GM12873 (cell line): ENCODE data around the gene SNX5.
A peak's percentile ranks its signal among the peaks of the same experiment; 100 is the strongest.

Experiments
- TF ChIP-seq, protein P1 (sequence below): IDR thresholded peaks from 2 replicates; pipeline ENCODE4 v1.5.1; 2012; ENCODE audit warnings: low read depth, mild to moderate bottlenecking, moderate library complexity, low read length, control low read depth; ENCODE audit not compliant: insufficient read depth; ENCODE audit errors: missing control alignments

Gene SNX5

DNA sequence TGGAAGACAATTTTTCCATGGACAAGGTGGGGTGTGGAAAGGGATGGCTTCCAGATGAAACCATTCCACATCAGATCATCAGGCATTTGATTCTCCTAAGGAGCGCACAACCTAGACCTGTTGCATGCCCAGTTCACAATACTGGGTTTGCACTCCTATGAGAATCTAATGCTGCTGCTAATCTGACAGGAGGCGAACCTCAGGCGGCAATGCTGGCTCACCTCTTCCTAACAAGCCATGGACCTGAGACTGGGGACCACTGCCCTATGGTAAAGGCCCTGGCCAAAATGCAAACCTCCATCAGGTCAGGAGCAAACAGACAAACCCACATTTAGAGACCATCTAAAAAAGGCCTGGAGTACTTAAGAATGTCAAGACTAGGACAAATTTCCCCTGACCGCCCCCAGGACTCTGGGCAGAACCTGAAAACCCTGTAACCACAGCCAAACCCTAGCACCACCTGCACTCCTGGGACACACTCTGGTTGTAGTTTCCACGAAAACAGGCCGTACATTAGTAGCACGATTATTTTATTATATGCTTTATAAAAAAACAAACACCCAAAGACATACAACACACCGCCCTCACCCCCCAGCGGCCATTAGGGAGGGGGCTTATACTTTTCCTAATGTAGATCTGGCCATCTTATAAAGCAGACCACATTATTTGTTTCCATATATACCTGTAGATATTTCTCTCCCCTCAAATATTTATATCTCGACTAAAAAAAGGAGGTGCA lies 27.3 kb downstream of the SNX5 start:
- TF ChIP-seq, protein P1, sequence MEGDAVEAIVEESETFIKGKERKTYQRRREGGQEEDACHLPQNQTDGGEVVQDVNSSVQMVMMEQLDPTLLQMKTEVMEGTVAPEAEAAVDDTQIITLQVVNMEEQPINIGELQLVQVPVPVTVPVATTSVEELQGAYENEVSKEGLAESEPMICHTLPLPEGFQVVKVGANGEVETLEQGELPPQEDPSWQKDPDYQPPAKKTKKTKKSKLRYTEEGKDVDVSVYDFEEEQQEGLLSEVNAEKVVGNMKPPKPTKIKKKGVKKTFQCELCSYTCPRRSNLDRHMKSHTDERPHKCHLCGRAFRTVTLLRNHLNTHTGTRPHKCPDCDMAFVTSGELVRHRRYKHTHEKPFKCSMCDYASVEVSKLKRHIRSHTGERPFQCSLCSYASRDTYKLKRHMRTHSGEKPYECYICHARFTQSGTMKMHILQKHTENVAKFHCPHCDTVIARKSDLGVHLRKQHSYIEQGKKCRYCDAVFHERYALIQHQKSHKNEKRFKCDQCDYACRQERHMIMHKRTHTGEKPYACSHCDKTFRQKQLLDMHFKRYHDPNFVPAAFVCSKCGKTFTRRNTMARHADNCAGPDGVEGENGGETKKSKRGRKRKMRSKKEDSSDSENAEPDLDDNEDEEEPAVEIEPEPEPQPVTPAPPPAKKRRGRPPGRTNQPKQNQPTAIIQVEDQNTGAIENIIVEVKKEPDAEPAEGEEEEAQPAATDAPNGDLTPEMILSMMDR, result no peak

DNA sequence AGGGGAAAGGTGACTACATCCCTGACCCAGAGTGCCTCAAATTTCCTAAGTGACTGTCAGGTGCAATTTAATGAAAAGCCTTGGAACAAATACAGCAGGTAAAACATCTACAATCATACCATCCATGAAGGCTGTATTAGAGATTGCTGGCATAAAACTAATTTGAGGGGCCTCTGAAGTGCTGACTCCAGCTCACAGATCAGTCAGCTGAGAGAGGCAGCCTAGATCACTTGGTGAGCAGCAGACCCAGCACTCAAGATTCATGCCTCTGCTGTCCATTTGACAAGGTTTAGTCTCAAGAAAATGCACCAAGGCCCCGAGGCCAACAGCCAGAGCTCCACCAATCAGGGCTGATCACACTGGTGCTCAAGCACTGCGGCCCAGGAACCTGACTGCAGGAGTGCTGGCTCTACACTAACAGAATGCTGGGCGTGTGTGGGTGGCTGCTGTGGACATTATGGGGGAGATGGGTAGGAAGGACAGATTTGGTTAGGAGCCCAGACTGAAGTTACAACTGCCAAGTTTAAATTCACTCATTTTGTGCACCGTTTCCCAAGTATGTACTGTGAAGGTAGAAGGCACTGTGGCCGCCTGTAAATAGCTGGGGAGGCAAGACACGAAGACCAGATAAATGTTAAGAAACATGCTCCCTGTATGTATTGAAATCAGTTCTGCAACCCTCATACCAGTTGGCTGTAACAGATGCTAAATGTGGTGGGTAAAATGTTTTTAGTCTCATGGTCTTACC lies 28.2 kb downstream of the SNX5 start:
- TF ChIP-seq, protein P1, result no peak

DNA sequence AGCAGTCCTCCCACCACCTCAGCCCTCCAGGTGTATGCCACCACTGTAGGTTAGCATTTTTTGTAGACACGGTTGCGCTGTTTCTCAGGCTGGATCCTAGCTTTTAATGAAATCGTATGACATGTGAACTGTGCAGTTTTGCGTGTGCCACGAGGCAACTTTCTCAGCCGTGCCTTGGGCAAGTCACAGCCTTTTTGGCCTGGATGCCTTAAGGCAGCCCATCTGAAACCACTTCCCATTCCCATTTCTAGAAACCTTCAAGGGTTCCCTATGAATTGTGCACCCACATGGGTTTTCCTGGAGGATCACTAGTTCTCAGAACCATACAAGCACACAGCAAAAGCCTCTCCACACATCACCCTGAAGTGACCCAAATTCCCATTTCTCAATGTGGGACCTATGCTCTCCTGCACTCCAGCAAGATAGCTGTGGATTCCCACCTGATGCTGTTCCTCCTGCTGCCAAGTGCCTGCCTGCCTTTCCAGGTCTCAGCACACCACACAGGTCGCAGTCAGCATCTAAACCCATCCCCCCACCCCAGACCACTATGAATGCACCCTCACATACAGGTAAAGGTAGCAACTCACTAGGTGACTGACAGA lies 28.9 kb downstream of the SNX5 start:
- TF ChIP-seq, protein P1, result no peak

DNA sequence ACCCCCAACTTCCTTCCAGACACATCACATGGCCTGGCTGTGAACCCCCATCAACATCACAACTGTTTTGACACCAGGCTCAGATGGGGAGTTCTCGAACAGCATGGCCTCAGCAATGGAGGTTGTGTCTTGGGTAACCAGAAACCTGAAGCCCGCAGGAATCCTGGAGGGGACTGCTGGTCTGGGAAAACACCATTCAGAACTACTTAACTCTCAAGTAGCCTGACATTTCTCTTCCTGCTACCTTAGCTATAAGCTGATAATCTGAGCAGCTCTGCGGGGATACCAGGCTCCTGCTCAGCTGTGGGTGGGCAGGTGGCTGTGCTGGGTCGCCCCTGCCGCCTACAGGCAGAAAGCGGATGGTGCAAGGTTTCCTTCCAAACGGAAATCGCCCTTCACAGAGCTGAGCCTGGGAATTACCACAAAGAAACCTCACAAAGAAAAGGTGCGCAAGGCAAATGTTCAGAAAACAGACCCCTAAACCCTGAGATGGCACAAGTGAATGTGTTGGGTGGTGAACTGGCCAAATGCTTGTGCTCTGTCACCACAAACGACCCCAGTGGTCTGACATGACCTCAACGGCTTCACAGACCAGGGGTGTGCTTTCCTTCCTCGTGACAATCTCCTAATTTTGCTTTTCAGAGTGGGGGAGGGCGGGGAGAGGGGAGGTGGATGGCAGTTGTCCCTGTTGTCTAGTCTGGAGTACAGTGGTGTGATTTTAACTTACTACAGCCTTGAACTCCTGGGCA lies 29.5 kb downstream of the SNX5 start:
- TF ChIP-seq, protein P1, result peak; percentile 99

DNA sequence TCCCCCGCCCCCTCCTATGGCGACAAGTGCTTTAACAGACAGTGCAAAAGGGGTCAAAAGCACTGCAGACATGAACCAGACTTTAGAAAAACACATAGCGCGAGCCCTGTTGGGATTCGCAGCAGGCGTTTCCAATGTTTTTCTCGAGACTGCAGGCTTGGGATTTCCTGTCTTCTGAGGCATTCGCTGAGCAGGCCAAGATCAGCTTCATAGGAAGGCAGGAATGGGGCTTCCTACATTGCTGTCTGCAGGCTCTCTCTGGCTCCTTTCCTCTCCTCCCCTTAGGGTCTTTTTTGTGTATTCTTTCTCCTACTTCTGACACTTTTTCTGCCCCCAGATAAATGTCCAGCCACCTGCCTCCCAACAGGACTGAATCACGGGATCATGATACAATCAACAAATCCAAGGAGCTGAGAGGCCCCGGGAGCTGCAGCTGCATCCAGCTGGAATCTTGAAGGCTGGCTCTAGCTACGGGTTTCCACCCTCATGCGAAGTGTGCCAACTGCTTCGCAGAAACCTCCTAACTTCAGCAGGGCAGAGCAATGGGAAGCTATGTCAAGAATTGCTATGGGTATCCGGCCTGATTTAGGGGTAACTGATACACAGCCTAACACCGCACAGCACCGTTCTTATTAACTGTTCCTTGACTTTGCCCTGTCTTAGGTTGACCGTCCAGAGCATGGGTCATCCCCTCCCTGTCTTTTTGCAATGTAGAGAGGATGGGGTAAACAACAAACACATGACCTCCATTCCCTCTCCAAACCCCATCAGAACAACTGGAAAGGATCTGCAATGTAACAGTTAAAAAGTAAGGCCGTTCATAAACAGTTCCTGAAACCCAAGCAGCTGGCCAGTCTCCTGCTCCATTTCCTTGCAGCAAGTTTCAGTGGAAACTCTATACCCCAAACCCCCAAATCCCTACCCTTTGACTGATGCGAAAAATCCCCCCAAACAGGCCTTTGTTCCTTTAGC lies 31.5 kb downstream of the SNX5 start:
- TF ChIP-seq, protein P1, result no peak

DNA sequence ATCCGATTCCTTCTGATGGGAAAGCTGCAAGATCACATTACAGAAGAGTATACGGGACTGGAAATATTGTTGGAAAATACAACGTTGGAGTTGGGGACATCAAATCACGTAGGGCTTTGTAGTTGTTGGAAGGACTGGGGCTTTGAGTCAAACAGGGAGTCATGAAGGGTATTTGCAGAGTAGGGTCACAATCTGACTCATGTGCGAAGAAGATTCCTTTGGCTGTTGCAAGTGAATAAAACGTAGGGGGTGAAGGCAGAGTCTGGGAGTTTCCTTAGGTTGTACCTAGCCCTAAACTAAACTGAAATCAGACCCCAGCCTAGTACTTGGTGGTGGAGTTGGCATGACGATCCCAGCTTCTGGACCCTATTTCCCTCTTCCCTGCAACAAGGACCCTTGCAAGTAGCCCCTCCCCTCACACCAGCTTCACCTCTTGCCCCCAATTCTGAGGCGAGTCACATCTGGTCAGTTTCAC lies 32.3 kb downstream of the SNX5 start:
- TF ChIP-seq, protein P1, result no peak
